HG02870 (cell line): ENCODE results near the gene CRTC3.
"Not testable (repeated sequence)": the region's sequence is repeated elsewhere in the genome, so short reads cannot be mapped to it uniquely, and the experiment has no call there.

Source experiments
- ATAC-seq: cut with Tn5 transposase; IDR thresholded peaks from one replicate; pipeline ENCODE4 v1.9.1; 2021; ENCODE audit warnings: mild to moderate bottlenecking, moderate library complexity; ENCODE audit not compliant: unreplicated experiment

Gene CRTC3

GRCh38 chr15:90618330-90619125 lies 88.8 kb downstream of the CRTC3 start:
- no peak for ATAC-seq

GRCh38 chr15:90619468-90619867 lies 89.7 kb downstream of the CRTC3 start:
- ATAC-seq: no peak

DNA sequence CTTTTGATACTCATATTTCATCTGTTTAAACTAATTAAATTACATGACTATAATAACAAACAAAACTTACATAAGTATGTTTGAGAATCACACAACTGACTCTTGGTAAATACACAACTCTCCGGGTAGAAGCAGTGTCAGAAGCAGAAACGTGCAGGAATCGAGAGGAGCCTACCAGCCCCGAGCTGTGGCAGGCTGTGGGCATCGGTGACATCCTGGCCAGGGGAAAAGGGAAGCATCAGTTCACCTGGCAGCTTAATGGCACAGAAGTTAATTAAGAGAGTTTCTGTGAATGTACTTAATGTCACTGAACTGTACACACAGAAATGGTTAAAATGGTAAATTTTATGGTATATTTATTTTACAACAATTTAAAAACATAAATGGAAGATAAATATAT lies 90.2 kb downstream of the CRTC3 start:
- no peak for ATAC-seq

DNA sequence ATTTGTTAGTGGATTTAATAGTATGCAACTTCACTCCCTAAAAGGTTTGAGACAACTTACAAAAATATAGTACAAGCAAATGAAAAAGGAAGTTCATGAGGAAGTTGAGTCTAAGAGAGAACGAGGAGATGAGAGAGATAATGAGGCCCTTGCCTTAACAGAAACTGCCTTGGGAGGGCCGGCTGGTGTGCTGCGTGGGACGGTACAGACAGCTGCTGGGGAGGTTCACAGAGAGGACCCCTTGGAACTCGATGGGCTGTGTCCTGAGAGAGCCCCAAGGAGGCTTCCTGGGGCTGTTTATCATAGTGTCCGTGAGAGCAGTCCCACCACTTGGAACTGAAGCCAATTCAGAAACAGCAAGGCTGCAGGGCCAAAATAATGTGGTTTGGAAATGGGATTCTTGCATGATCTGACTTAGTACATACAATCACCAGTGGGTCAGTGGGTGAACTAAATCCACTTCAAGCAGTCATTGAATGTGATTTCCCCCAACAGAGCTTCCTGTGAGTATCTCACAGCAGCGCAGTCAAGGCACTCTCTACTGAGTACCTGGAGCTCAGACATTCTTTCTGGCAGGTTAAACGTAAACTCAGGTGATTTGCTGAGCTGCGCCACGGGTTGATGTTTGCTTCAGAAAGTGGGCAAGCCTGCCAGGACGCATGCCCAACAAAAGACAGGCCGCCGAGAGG lies 90.8 kb downstream of the CRTC3 start:
- peak; percentile 75 for ATAC-seq

GRCh38 chr15:90623854-90624253 lies 94.1 kb downstream of the CRTC3 start:
- no peak for ATAC-seq

DNA sequence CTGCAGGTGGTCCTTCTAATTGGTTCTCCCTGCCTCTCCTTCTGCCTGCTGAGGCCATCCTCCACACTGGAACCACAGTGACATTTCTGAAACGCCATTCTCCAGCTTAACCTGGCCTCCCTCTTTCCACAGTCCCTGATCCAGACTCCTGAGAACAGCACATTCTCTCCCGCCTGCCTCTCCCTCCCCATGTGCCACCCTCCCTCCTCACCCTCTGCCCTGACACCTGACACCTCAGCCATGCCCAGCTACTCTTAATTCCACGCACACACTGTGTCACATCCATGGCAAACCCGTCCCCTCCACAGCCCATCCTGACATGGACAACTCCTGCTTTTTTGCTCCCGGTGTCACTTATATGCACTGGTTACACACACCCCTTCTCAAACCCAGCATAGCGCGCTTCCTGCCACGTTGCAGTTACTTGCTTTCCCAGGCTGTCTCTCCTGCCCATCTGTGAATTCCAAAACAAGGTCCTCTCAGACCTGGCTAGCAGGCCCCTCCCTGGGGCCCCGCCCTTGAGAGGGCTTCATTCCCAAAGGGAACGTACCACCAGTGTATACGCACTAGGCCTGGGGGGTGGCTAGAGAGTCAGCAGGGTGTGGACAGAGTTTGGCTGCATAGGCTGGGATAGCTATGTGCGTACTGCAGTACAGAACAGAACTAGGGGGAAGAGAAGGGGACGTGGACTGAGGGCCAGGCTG lies 94.7 kb downstream of the CRTC3 start:
- no peak for ATAC-seq

DNA sequence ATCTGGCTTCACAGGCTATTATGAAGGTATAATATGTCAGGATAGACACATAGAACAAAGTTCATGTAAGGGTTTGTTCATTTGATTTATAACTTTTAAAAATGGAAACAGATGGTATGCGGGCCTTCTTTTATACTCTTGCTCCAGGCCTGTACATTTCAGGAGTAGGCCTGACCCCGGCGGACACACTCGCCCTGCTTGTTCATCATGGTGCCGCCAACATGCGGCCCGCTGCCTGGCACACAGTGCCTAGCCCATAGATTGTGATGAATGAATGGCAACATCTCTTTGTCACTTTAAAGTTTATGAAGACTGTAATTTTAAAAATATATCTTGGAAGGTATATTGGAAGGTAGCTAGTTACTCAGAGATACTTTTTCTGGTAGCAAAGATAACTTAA lies 95.3 kb downstream of the CRTC3 start:
- no peak for ATAC-seq

GRCh38 chr15:90629217-90629616 lies 99.5 kb downstream of the CRTC3 start:
- no peak for ATAC-seq

GRCh38 chr15:90633360-90633759 lies 103.6 kb downstream of the CRTC3 start:
- no peak for ATAC-seq

- not testable (repeated sequence) for ATAC-seq
Measured at GRCh38 chr15:90636993-90637392, 107.3 kb downstream of the CRTC3 start.

- ATAC-seq: no peak
Measured at GRCh38 chr15:90637693-90638092, 108.0 kb downstream of the CRTC3 start.

- no peak for ATAC-seq
Measured at GRCh38 chr15:90638201-90638691, 108.5 kb downstream of the CRTC3 start.

DNA sequence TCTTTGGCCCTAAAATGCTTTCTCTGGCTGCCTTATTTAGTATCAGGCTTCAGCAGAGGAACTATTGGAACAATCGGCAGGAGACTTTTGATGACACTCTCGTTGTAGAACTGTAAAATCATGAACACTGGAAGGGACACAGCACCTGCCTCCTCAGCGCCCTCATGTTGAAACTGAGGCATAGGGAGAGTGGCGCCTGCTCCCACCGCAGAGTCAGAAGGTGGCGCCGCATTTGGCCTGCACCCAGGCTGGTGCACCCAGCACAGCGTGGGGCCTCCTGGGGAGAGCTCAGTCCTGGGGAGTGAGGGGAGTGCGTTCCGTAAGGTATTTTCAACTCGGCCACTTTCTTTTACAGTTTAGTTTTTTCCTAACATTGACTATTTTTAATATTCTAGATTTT lies 109.2 kb downstream of the CRTC3 start:
- ATAC-seq: no peak

DNA sequence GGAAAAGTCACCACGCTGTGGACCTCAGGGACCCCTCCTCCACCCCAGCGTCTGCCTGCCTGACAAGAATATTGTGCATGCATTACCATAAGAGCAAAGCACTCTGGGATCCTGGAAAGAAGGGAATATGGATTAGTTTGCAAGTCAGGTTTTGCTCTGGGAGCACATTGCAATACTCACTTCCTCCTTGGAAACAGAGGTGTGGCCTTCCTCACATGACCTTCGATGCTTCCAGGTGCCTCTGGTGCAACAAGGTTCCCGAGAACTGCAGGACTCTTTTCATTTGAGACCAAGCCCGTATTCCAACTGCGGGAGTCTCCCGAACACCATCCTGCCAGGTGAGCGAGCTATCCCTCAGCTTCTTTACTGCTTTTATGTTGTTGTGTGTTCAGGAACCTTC lies 111.1 kb downstream of the CRTC3 start:
- ATAC-seq: no peak

GRCh38 chr15:90641581-90642463 lies 112.1 kb downstream of the CRTC3 start:
- ATAC-seq: no peak

DNA sequence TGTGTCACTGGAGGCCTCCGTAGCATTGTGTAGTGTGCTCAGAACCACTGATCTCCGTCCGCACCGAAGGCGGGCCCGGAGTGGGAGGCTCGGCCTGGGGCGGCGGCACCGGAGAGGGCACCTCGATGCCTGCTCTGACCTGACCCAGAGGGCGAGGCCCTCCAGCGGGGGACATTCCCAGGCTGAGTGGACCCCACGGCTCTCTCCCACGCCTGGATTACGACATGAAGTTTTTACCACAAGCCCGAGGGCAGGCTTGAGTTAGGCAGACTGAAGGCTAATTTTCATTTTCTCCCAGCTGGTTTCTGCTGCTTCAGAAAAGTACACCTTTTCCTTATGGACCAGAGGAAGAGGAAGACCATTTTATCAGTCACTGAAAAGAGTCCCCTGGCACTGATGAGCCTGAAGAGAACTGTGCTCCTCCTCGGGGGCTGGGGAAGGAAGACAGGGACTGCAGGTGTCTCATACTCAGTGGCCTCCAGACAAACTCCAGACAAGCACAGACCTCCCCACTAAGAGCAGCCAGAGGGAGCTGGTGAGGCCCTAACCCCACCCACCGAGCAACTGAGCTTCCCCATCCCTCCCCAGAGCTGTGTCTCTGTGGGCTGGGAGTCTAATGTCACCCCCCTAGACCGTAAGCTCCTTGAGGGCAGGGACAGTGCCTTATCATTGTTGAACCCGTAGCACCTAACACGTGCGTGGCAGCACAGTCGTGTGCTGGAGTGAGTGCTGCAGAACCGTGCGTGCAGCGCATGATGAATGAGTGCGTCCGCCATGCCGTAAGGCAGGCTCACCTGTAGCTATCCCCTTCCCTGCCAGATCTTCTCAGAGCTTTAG lies 113.0 kb downstream of the CRTC3 start:
- ATAC-seq: no peak

DNA sequence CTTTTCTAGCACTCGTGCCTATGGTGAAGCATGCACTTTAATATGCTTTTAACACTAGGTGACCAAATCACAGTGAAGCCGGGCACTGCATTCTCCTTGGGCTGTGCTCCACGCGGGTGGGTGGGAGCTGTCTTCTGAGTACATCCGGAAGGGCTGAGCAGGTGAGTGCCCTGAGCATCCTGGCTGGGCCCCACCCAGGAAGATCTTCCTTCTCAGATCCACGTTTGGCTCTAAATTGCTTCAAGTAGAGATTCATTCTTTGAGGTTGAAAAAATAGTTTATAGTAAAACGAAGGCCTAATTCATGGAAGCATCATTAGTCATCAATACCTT lies 113.5 kb downstream of the CRTC3 start:
- no peak for ATAC-seq

GRCh38 chr15:90644526-90644925 lies 114.8 kb downstream of the CRTC3 start:
- ATAC-seq: no peak

- ATAC-seq: no peak
Measured at GRCh38 chr15:90644952-90645725, 115.4 kb downstream of the CRTC3 start.
